ENCODE measurements around the gene SPOCD1.

SPOCD1 gene

GRCh38 chr1:31762726-31763670, 52.8 kb downstream of the SPOCD1 start:
- DNase-seq (ENCODE audit: low read depth) = peak; percentile 58
- TF ChIP-seq, protein P1, sequence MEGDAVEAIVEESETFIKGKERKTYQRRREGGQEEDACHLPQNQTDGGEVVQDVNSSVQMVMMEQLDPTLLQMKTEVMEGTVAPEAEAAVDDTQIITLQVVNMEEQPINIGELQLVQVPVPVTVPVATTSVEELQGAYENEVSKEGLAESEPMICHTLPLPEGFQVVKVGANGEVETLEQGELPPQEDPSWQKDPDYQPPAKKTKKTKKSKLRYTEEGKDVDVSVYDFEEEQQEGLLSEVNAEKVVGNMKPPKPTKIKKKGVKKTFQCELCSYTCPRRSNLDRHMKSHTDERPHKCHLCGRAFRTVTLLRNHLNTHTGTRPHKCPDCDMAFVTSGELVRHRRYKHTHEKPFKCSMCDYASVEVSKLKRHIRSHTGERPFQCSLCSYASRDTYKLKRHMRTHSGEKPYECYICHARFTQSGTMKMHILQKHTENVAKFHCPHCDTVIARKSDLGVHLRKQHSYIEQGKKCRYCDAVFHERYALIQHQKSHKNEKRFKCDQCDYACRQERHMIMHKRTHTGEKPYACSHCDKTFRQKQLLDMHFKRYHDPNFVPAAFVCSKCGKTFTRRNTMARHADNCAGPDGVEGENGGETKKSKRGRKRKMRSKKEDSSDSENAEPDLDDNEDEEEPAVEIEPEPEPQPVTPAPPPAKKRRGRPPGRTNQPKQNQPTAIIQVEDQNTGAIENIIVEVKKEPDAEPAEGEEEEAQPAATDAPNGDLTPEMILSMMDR (IDR thresholded peaks at IDR 0.05; ENCODE audit: insufficient read depth, low read depth, low read length, missing control alignments) = peak; percentile 39
- peak overlapping the region; percentile 28 for H3K4me3 ChIP-seq (ENCODE audit: low read length)

DNA sequence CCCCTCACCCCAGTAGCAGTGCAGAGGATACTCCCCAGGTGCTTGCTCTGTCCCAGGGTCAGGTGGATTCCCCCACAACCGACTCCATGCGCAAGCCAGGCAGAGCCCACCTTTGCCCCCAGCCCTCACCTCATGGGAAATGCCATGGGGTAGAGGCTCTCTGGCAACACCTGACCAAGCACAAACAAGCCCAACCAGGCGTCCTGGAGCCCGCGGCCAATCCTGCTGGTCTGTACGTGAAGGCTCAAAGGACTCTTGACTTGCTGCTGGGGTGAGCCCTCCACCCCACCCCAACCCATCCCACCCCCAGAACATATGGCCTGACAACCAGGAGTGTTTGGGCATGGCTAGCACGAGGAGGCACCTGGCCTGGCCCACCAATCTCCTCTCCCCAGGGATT, 53.5 kb downstream of the SPOCD1 start:
- TF ChIP-seq, protein P1 (IDR thresholded peaks at IDR 0.05; ENCODE audit: insufficient read depth, low read depth, low read length, missing control alignments) = no peak
- no peak for DNase-seq (ENCODE audit: low read depth)
- no peak overlapping the region for H3K4me3 ChIP-seq (ENCODE audit: low read length)

GRCh38 chr1:31761883-31762282, 53.9 kb downstream of the SPOCD1 start:
- no peak for DNase-seq (ENCODE audit: low read depth)
- H3K4me3 ChIP-seq (ENCODE audit: low read length) = no peak overlapping the region
- TF ChIP-seq, protein P1 (IDR thresholded peaks at IDR 0.05; ENCODE audit: insufficient read depth, low read depth, low read length, missing control alignments) = no peak

GRCh38 chr1:31760471-31761470, 55.1 kb downstream of the SPOCD1 start:
- H3K4me3 ChIP-seq (ENCODE audit: low read length) = peak overlapping the region; percentile 53
- peak; percentile 53 for DNase-seq (ENCODE audit: low read depth)
- TF ChIP-seq, protein P1 (IDR thresholded peaks at IDR 0.05; ENCODE audit: insufficient read depth, low read depth, low read length, missing control alignments) = no peak

- H3K4me3 ChIP-seq (ENCODE audit: low read length) = no peak overlapping the region
- no peak for DNase-seq (ENCODE audit: low read depth)
- TF ChIP-seq, protein P1 (IDR thresholded peaks at IDR 0.05; ENCODE audit: insufficient read depth, low read depth, low read length, missing control alignments) = no peak
Observed at GRCh38 chr1:31759298-31760023, 56.4 kb downstream of the SPOCD1 start.

DNA sequence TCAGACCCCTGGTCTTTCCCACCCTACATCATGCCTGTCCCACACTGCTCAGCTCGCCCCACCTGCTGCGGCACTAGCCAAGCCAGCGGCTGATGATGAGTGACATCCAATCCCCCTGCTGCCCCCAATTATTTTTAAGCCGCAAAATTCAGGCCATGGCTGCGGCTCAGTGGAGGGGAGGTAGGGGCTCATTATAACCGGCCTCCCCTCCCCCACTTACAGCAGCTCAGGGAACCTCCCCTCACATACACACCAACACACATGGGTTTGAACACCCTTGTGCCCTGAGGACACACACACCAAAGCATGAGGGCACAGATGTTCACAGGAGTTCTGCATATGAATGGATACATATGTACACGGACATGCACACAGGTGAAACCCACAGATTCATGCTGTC, 57.0 kb downstream of the SPOCD1 start:
- DNase-seq (ENCODE audit: low read depth) = no peak
- TF ChIP-seq, protein P1 (IDR thresholded peaks at IDR 0.05; ENCODE audit: insufficient read depth, low read depth, low read length, missing control alignments) = no peak
- H3K4me3 ChIP-seq (ENCODE audit: low read length) = no peak overlapping the region

Data from epithelial cell of esophagus (primary cell).